Spleen (tissue), 7 donors: ENCODE results near the gene MOCS1.

Experiments used
- POLR2A ChIP-seq, 3 donors: fragments of 450-650 bp; IDR thresholded peaks; one replicate each; pipeline ENCODE4 v1.5.1; 2017; ENCODE audit warnings: antibody characterized with exemption in 3 of 3, mild to moderate bottlenecking in 1 of 3
- TF ChIP-seq, protein P1 (sequence below), 11 experiments: fragments of 200-600 bp in 7 of 11; fragments of 450-650 bp in 4 of 11; sonication (generic) in 4 of 11; IDR thresholded peaks in 8 of 11; conservative IDR thresholded peaks in 3 of 11; 1 replicate in 7 of 11; 2 replicates in 4 of 11; pipeline versions ENCODE4 v1.4.0 to v1.8.0; 2016 to 2021; ENCODE audit warnings: antibody characterized with exemption in 11 of 11, inconsistent platforms in 4 of 11, mild to moderate bottlenecking in 1 of 11
- donor health status: DM: no; HTN: no; CAD: no; lungs with moderate emphysema.
- donor health status: DM: no; HTN: no; CAD: no.
- donor health status: DM: no; HTN: no; CAD: no.

DNA sequence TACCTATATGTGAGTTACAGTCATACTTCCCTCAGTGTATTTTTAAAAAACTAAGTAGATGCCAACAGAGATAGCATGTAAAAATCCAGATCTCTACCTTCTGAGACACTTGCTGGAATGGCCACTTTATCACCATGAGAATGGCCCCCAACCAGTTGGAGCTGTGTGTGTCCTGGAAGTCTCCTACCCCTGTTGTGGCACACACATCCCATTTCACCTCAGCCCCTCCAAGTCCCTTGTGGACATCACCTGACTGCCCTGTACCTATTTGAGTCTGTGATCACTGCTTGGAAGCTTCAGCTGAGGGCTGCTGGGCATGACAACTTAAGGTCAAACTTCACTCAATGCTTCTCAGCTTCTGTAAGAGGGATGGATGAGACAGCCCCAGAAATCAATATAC, 24.1 kb downstream of the MOCS1 start:
- TF ChIP-seq, protein P1, sequence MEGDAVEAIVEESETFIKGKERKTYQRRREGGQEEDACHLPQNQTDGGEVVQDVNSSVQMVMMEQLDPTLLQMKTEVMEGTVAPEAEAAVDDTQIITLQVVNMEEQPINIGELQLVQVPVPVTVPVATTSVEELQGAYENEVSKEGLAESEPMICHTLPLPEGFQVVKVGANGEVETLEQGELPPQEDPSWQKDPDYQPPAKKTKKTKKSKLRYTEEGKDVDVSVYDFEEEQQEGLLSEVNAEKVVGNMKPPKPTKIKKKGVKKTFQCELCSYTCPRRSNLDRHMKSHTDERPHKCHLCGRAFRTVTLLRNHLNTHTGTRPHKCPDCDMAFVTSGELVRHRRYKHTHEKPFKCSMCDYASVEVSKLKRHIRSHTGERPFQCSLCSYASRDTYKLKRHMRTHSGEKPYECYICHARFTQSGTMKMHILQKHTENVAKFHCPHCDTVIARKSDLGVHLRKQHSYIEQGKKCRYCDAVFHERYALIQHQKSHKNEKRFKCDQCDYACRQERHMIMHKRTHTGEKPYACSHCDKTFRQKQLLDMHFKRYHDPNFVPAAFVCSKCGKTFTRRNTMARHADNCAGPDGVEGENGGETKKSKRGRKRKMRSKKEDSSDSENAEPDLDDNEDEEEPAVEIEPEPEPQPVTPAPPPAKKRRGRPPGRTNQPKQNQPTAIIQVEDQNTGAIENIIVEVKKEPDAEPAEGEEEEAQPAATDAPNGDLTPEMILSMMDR (IDR thresholded peaks at IDR 0.05 in 8 of 11, conservative IDR thresholded peaks at IDR 0.05 in 3 of 11) = no peak
- TF ChIP-seq POLR2A (IDR thresholded peaks at IDR 0.05) = no peak
